ENCODE measurements around the gene RIPOR3.

GRCh38 chr20:50704971-50705370 is 13.6 kb upstream of the RIPOR3 start:
- TF ChIP-seq ESRRA (IDR thresholded peaks at IDR 0.05; ENCODE audit: borderline replicate concordance, low read length) (no peak), EP300 (IDR thresholded peaks at IDR 0.05) (no peak), CEBPB (IDR thresholded peaks at IDR 0.05) (no peak), SMC3 (IDR thresholded peaks at IDR 0.05) (no peak), POLR2A (IDR thresholded peaks at IDR 0.05; ENCODE audit: low read length) (no peak), RCOR1 (IDR thresholded peaks at IDR 0.05; ENCODE audit: low read depth, low read length) (no peak), HOXA7 (CRISPR knock-in tag; IDR thresholded peaks at IDR 0.05) (no peak), MAFK (IDR thresholded peaks at IDR 0.05; ENCODE audit: partially characterized antibody) (no peak), GATA3 (IDR thresholded peaks at IDR 0.05; ENCODE audit: borderline replicate concordance) (no peak), TP53 (CRISPR knock-in tag; IDR thresholded peaks at IDR 0.05) (no peak)
- TF ChIP-seq, protein P1, sequence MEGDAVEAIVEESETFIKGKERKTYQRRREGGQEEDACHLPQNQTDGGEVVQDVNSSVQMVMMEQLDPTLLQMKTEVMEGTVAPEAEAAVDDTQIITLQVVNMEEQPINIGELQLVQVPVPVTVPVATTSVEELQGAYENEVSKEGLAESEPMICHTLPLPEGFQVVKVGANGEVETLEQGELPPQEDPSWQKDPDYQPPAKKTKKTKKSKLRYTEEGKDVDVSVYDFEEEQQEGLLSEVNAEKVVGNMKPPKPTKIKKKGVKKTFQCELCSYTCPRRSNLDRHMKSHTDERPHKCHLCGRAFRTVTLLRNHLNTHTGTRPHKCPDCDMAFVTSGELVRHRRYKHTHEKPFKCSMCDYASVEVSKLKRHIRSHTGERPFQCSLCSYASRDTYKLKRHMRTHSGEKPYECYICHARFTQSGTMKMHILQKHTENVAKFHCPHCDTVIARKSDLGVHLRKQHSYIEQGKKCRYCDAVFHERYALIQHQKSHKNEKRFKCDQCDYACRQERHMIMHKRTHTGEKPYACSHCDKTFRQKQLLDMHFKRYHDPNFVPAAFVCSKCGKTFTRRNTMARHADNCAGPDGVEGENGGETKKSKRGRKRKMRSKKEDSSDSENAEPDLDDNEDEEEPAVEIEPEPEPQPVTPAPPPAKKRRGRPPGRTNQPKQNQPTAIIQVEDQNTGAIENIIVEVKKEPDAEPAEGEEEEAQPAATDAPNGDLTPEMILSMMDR (IDR thresholded peaks at IDR 0.05), result no peak
- TF ChIP-seq, protein P2, sequence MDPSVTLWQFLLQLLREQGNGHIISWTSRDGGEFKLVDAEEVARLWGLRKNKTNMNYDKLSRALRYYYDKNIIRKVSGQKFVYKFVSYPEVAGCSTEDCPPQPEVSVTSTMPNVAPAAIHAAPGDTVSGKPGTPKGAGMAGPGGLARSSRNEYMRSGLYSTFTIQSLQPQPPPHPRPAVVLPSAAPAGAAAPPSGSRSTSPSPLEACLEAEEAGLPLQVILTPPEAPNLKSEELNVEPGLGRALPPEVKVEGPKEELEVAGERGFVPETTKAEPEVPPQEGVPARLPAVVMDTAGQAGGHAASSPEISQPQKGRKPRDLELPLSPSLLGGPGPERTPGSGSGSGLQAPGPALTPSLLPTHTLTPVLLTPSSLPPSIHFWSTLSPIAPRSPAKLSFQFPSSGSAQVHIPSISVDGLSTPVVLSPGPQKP (IDR thresholded peaks at IDR 0.05; ENCODE audit: low read depth, low read length), result no peak
